ENCODE data around the gene GRM5.

GRM5 gene

DNA sequence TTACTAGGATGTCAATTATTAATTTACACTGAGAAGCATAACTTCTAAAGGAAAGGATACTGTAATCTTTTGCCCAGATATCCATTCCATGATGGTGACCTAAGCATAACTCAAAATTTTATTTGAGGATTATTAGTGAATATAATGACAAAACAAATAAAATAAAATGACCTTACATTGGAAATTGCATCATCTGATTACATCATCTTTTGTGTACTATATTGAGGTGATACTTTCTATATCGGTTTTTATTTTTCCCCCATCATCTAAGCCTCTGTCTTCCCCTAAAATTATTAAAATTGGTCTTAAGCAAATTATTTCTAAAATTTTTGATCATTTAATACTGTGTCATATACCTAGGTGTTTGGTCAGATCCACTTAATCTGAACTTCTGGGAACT is 578.1 kb downstream of the GRM5 start:
- TF ChIP-seq, protein P1, sequence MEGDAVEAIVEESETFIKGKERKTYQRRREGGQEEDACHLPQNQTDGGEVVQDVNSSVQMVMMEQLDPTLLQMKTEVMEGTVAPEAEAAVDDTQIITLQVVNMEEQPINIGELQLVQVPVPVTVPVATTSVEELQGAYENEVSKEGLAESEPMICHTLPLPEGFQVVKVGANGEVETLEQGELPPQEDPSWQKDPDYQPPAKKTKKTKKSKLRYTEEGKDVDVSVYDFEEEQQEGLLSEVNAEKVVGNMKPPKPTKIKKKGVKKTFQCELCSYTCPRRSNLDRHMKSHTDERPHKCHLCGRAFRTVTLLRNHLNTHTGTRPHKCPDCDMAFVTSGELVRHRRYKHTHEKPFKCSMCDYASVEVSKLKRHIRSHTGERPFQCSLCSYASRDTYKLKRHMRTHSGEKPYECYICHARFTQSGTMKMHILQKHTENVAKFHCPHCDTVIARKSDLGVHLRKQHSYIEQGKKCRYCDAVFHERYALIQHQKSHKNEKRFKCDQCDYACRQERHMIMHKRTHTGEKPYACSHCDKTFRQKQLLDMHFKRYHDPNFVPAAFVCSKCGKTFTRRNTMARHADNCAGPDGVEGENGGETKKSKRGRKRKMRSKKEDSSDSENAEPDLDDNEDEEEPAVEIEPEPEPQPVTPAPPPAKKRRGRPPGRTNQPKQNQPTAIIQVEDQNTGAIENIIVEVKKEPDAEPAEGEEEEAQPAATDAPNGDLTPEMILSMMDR (IDR thresholded peaks at IDR 0.05; ENCODE audit: extremely low read depth, missing control alignments): no peak
- DNase-seq (ENCODE audit: low spot score): no peak

DNA sequence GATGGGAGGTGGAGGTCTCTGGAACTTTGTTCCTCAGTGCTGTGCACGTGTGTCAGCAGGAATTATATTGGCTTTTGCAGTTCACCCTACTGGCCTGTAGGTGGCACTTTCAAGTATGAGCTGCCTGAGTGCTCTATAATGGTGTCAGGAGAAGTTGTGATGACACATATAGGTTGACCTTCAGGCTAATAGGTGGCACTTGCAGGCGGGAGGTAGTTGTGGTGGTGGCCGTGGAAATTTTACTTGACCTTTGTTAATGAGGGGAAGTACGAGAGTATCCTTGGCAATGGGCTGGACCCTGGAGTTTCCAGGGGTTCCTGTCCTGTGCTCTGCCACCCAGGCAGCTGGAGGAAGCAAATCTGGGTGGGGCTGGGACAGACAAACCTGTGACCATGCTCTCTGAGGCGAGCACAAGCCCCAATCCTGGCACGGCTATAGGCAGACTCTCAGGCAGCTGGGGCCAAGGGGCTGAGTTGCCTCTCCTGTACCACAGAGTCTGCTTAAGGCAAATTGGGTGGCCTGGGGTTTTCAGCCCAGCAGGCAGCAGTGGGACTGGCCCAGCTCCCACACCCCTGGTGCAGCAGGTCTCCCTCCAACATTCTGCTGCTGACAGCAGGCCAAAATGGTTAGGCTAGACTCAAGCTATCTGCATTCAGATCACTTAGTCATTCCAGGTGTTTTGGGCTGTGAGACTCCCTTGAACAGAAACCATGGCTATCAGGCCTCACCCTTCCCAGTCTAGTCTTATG is 580.7 kb downstream of the GRM5 start:
- TF ChIP-seq, protein P1 (IDR thresholded peaks at IDR 0.05; ENCODE audit: extremely low read depth, missing control alignments): peak; percentile 47
- peak; percentile 45 for DNase-seq (ENCODE audit: low spot score)

- TF ChIP-seq, protein P1 (IDR thresholded peaks at IDR 0.05; ENCODE audit: extremely low read depth, missing control alignments): no peak
- no peak for DNase-seq (ENCODE audit: low spot score)
Measured at GRCh38 chr11:88482871-88483301, 582.9 kb downstream of the GRM5 start.

GRCh38 chr11:88480223-88480622 is 585.6 kb downstream of the GRM5 start:
- TF ChIP-seq, protein P1 (IDR thresholded peaks at IDR 0.05; ENCODE audit: extremely low read depth, missing control alignments): no peak
- no peak for DNase-seq (ENCODE audit: low spot score)

GRCh38 chr11:88478136-88478815 is 587.5 kb downstream of the GRM5 start:
- TF ChIP-seq, protein P1 (IDR thresholded peaks at IDR 0.05; ENCODE audit: extremely low read depth, missing control alignments): no peak
- DNase-seq (ENCODE audit: low spot score): no peak

DNA sequence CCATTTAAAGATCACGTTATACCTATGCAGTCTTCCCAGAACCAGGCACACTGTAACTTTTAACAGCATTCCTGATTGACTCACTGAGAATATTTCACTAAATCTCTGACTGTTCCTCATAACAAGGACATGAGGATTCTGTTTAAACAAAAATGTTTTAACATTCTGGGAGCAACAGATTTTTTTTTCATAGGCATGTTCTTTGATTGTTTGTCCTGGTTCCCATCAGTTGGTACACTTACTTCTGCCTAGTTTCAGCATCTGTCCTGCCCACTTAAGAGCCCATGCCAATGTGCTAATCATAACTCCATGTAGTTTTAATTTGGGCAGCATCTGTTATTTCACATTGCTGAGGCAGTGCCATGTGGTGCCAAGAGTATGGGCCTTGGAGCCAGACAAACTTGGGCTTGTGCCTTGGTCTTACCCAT is 589.8 kb downstream of the GRM5 start:
- no peak for DNase-seq (ENCODE audit: low spot score)
- TF ChIP-seq, protein P1 (IDR thresholded peaks at IDR 0.05; ENCODE audit: extremely low read depth, missing control alignments): no peak

- TF ChIP-seq, protein P1 (IDR thresholded peaks at IDR 0.05; ENCODE audit: extremely low read depth, missing control alignments): no peak
- no peak for DNase-seq (ENCODE audit: low spot score)
Measured at GRCh38 chr11:88474655-88475054, 591.1 kb downstream of the GRM5 start.

All from GM20000 (cell line).